HG02763 (cell line): Measurements from ENCODE around the gene NECTIN3.

Source experiments
- ATAC-seq: cut with Tn5 transposase; IDR thresholded peaks from one replicate; pipeline ENCODE4 v1.9.1; 2021; ENCODE audit warnings: mild to moderate bottlenecking, moderate library complexity; ENCODE audit not compliant: unreplicated experiment

The NECTIN3 gene, protein sequence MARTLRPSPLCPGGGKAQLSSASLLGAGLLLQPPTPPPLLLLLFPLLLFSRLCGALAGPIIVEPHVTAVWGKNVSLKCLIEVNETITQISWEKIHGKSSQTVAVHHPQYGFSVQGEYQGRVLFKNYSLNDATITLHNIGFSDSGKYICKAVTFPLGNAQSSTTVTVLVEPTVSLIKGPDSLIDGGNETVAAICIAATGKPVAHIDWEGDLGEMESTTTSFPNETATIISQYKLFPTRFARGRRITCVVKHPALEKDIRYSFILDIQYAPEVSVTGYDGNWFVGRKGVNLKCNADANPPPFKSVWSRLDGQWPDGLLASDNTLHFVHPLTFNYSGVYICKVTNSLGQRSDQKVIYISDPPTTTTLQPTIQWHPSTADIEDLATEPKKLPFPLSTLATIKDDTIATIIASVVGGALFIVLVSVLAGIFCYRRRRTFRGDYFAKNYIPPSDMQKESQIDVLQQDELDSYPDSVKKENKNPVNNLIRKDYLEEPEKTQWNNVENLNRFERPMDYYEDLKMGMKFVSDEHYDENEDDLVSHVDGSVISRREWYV

DNA sequence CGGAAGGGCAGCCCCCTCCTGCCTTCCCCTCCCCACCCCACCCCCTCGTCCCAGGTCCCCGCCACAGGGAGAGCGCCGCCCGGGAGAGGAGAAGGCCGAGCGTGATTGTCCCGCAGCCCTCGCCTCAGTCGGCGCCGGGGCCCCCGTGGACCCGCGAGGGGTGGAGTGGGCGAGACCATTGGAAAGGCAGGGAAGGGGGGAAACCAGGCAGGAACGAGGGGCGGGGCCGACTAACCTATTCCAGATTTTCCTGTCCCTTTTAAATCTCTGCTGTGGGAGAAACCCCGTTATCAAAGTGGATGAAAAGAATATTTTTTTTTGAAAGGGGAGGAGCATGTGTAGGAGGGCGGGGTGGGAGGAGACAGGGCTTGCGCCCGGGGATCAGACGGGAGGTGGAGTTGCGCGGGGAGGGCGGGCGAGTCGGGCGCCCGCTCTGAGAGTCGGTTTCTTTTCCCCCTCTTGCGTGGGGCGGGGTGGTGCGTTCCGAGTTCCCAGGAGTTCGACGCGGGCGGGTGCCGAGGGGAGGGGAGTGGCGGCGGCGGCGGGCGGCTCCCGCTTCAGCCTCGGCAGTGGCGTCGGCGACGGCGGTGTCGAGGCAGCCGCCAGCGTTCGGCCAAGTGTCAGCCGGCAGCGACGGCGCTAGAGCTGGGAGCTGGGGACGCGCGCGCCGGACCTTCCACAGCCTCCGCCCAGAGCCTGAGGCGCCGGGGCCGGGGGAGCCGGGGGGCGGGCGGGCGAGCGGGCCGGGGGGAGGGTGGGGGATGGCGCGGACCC is at the start of gene NECTIN3:
TSS of gene NECTIN3 (plus strand) at position 560 of the 774 bp plus-strand sequence. CDS start at position 762, 202 bp downstream.
- peak; percentile 82 for ATAC-seq

DNA sequence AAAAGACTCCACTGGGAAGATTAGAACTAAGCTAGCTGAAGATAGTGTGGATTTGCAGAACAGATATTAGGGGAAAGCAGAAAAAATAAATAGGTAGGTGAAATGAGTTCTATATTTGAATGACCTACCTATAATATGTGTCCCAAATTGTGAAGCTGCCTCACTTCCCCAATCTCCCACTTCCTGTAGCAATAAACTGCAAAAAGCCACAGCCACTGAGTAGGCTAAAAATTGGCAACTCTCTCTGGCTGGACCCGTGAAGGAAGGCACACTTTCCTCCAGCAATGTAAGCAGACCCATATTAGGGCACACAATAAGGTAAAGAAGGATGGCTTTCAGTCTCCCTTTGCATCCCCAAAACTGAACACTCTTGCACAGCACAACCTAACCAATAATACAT is 43.7 kb upstream of the NECTIN3 start:
- ATAC-seq, result no peak

DNA sequence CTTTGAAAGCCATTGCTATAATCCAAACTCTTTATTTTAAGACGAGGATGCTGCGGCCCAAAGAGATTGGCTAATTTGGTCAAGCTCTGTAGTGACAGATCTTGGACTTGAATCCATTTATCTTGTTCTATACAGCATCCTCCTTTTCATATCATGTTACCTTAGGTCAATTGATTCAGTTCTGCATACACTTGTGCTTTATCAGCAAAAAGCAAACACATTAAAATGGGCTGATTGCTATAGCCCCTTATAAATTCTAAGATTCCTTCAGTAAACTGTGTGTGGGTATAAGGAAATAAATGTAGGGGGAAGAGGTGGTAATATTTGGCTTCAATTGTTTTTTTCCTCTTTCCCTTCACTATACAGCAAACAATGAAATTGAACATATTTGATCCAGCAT is 40.1 kb upstream of the NECTIN3 start:
- ATAC-seq, result no peak

DNA sequence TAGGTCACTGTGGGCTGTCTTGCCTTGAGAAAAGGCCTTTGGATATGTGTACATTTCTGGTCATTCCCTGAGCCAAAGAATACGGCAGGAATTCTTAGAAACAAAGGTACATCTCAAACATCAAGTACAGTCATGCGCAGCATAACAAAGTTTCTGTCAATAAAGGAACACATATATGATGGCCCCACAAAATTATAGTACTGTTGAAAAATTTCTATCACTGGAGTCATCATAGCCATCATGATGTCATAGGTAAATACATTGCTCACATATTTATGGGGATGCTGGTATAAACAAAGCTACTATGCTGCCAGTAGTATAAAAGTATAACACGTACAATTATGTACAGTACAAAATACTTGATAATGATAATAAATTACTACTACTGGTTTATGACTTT is 38.9 kb upstream of the NECTIN3 start:
- no peak for ATAC-seq

DNA sequence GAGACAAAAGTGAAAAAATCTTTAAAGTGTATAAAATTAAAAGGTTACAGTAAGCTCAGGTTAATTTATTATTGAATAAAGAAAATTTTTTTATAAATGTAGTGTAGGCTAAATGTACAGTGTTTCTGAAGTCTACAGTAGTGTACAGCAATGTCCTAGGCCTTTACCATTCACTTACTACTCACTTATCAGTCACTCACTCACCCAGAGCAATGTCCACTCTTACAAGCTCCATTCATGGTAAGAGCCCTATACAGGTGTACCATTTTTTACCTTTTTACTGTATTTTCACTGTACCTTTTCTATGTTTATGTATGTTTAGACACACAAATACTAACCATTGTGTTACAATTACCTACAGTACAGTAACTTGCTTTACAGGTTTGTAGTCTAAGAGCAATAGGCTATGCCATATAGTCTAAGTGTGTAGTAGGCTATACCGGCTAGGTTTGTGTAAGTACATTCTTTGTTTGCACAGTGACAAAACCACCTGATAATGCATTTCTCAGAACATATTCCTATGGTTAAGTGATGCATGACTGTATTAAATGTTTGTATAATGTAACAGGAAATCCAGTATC is 38.1 kb upstream of the NECTIN3 start:
- no peak for ATAC-seq

DNA sequence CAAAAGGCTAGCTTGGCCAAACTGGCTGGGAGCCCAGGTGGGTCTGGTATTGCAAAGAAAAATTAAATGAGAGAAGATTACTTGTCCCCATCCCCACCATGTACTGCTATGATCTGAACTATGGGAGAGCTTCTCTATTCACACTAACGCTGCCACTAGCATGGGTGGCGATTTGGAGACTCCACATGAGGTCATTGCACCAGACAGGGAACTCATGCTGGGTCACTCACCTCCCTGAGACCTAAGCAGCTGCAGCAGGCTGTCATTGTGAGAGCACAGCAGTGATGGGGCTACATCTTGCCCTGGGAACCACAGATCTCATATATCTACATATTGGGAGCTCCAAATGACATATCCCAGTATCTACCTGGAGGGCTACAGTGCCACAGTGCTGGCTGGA is 36.3 kb upstream of the NECTIN3 start:
- no peak for ATAC-seq

DNA sequence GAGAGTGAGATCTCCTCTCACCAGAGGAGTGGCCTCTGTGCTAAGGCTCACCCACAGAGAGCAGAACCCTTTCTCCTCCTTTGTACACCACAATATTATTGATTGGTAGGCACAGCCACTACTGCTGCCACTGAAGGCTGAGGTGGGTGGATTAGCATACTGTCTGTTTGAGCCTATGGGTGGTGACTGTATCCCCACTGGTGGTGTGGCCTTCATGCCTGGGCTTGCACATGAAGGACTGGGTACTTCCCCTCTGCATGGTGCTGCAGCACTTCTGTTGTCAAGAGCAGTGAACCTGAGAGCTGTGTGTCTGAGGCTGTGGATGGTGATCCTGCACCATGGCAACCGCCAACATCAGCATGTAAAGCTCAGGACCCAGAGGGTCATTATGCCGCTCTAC is 35.7 kb upstream of the NECTIN3 start:
- ATAC-seq, result no peak

DNA sequence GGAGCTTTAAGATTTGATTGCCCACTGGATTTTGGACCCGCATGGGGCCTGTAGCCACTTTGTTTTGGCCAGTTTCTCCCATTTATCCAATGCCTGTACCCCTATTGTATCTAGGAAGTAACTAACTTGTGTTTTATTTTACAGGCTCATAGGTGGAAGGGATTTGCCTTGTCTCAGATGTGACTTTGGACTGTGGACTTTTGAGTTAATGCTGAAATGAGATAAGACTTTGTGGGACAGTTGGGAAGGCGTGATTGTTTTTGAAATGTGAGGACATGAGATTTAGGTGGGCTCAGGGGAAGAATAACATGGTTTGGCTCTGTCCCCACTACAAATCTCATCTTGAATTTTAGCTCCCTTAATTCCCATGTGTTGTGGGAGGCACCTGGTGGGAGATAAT is 30.7 kb upstream of the NECTIN3 start:
- no peak for ATAC-seq

DNA sequence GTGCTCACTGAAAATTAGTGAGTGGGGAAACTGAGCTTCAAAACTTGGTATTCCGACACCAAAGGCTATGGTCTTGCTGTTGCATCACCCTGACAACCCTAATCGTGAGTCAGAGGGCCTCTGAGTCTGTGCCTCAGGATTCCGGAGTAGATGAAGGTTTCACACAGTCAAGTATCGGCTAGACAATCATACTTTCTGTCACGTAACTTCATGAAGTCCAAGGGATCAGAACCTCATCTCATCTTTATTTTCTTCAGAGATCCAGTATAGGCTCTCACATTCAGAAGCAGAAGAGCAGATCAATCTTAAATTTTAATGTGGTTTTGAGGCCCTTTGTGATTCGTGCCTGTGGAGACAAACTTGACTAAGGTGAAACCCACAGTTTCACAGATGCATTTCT is 26.1 kb upstream of the NECTIN3 start:
- ATAC-seq, result no peak

DNA sequence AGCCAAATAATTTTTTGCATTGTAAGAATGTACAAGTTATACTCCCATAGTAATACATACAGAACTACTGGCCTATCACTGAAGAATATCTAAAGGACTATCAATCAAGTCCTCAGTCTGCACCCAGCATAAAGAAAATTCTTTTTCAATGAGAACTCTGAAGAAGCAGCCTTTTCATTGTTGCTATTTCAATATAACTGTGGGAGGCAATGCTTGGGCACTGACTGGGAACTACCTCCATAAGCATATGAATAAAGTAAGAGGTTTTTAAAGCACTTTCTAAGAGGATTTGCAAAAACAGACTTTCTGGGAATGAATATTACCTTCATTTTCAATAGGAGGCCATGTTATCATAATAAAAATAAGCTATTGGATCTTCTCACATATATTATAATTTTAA is 24.6 kb upstream of the NECTIN3 start:
- no peak for ATAC-seq

DNA sequence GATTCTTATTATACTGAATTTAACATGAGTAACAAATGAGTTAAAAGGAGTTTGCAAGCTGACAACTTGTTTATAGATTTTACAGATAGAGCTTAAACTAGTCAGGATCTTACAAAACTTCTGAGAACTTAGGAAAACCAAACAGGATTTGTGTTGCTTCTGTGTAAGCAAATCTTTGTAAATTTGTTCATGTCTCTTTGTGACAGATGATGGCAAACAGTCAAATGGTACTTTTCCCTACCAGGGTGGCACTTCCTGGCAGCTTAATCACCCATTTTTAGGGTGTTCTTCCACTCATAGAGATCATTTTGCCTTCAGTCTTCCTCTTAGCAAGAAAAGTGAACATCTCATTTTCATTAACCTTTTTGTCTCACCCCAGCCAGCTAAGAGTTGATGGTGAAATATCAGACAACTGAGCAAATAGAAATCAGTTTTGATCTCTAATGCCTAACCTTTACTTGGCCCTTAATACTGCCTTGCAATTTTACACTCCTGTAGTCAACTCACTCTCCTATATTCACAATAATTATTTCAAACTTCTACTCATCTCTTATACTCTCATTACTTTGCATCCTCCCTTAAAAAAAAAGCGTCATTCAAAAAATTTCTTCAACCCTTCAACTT is 23.7 kb upstream of the NECTIN3 start:
- ATAC-seq, result no peak

DNA sequence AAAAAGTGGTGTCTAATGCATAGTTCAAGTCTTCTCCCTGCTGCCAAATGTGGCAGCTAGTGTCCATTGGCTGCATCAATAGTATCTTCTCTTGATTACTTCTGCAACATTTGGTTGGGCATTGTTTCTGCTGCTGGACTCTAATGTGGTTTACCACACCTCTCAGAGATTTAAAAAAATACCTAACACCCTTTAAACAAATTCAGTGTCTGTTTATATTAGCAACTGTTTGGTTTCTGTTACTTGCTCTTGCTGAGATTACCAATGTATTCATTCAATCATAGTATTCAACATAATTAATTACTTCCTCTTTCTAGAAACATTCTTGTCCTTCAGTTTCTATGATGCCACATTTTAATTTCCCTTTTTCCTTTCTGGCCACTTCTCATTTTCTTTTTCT is 20.3 kb upstream of the NECTIN3 start:
- no peak for ATAC-seq

DNA sequence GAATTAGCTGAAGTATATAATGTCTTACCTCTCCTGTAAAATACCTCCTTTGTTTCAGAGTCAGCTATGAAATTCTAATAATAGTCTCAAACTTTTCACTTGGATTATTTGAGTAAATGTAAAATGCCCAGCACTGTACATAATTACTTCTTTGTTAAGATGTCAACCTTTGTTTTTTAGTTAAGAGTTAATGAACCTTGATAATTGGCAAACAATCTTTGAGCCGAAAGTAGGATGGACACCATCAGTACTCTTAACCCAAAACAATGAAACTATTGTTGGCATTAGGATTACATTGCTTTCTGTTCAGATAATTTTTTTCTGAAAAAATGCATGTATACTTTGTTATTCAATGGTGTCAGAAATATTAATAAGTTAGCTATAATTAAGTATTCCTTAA is 3.0 kb upstream of the NECTIN3 start:
- ATAC-seq, result no peak

DNA sequence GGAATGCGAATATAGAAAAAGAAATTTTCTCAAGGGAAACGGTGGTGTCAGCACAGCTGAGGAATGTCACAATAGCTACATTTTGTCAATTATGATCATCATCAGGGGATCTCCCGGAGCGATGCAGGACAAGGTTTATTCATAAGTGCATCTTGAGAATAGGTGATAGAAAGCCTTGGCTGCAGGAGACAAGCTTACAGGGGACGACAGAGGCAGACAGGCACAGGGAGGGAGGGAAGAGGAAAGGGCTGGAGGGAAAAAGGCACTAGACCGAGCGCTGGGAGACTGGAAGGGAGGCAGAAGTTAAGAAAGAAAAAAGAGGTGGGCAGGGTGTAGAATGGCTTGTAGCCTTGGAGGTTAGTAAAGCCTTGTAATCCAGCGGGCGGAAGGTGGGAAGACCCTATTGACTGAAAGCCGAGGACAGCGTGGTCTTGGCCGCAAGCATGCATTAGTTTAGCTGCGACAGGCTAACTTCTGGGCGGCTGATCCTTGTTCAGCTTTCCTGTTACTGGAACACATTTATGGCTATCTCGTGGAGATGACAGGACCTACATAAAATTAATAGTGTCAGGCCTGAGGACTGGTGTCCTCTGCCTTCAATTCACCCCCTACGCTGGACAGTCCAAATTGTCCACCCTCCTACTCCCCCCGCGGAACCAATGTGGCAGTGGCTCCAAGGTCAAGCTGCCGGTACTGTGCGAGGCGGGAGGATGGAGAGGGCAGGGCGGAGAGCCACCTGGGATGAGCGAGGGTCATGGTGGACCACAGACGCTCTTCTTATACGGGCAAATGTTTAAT is 1.4 kb upstream of the NECTIN3 start:
- no peak for ATAC-seq

DNA sequence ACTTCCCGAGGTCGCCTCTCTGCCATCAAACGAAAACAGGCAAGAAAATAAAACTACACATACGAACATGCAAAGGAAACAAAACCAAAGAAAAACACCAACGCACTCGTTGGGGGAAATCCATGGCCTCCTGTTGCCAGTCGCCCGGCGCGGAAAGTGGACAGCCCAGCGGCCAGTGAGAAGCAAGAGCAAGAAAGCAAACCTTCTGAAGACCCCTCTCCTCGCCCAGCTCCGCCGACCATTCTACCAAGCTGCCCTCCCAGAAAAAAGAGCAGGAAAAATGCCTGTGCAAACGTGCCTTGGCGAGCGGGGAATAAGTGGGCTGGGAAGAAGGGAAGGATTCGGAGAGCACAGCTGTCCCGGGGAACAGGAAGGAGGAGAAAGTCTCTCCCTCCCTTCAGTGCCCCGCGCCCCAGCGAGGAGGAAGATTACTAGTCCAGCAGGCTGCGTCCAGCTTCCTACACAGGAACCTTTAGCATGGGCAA is 802 bp upstream of the NECTIN3 start:
- ATAC-seq, result no peak

DNA sequence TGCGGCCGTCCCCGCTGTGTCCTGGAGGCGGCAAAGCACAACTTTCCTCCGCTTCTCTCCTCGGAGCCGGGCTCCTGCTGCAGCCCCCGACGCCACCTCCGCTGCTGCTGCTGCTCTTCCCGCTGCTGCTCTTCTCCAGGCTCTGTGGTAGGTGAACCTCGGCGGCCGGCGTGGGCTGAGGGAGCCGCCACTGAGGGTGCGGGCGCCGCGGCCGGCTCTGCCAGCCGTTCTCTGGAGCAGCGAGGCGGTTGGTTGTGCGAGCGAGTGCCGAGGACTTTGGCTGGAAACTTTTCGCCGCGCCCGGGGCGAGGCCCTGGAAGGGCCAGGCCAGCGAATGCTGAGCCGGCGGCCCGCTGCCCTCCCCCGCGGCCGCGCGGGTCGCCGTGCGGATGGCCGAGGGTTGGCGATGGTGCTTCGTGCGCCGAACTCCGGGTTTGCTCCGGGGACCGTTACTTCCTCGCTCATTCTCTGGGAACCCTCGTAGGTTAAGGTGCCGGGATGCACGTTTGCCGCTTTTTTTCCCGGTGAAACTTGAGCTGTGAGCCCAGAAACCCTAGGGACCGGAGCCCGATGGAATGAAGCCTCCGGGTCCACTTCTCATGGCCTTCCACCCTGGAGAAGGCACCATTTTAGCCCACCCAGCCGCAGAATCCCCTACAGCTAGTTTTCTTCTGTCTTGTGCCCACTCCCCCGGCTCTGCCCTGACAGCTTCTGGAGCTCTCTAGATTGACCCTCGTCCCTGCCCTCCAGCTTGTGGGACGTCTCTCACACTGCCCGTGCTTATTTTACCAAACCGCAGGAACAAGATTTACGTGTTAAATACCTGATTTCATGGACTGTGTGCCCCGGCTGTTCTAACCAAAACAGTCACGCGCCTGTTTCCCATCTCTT is 660 bp downstream of the NECTIN3 start:
- ATAC-seq, result peak; percentile 27

DNA sequence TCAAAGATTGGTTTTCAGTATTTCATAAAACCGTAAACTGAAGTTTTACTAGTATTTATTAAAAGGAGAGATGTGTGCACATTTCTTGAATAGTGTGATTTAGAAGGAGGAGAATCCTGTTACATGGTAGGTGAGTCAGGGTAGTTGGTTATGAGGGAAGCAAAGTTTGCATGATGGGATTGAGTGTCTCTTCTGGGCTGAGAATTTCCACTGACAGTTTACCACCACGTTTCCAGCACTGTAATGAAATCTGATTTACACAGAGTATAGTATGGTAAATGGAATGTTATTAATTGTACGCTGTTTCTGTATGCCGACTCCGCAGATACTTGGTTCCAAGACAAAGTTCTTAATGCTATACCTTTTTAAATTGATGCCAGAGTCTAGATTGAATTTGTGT is 1.6 kb downstream of the NECTIN3 start:
- ATAC-seq, result no peak

DNA sequence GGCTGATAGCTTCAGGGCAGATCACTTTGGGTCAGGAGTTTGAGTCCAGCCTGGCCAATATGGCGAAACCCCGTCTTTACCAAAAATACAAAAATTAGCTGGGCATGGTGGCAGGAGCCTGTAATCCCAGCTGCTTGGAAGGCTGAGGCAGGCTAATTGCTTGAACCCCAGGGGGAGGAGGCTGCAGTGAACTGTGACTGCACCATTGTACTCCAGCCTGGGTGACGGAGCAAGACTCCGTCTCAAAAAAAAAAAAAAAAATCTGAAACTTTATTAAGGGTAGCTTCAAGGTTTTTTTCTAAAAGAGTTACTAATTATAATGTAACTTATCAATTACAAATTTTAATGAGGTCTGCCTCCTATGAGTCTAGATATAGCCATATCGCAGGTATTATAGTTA is 5.1 kb downstream of the NECTIN3 start:
- no peak for ATAC-seq

DNA sequence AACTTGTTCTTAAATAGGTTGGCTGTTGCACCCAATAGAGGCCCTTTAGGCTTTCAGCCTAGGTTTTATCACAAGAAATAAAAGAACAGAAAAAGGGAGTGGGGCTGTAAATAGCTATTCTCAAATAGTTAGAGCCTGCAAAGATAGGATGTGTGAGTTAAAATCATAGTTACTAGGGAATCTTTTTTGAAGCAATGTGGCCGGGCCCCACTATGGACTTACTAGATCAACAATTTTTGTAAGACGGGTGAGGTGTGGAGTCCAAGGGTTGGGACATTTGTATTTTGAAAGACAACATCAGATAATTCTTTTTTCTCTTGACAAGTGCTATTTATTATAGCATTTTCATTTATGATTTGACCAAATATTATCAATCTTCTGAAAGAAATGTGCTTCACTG is 5.8 kb downstream of the NECTIN3 start:
- ATAC-seq, result no peak
